Esophagus muscularis mucosa (tissue), 4 donors: ENCODE data around the gene MYO1B. TPM values are rescaled to one million over a fixed set of nuclear protein-coding genes. Genes with fewer than 3 reads are reported as not detected.

Source experiments
- DNase-seq: peaks from one replicate; pipeline ENCODE4 v3.0.0-alpha.2; 2017; ENCODE audit errors: extremely low spot score
- H3K27ac ChIP-seq, 4 donors: fragments of 200-600 bp; sonication (generic); replicated peaks in 1 of 4; 1 replicate in 3 of 4; 2 replicates in 1 of 4; pipeline ENCODE4 v1.5.1; 2016 to 2019; ENCODE audit warnings: mild to moderate bottlenecking in 1 of 4
- H3K27me3 ChIP-seq, 4 donors: fragments of 200-600 bp; sonication (generic); one replicate each; pipeline versions ENCODE4 v1.5.1 to v1.6.0; 2016 to 2019
- H3K36me3 ChIP-seq, 4 donors: fragments of 200-600 bp; sonication (generic); one replicate each; pipeline ENCODE4 v1.5.1; 2016 to 2019
- H3K4me1 ChIP-seq, 4 donors: fragments of 200-600 bp; sonication (generic); one replicate each; pipeline ENCODE4 v1.5.1; 2016 to 2019
- H3K4me3 ChIP-seq, 4 donors: fragments of 200-600 bp; sonication (generic); 1 replicate in 2 of 4; 2 replicates in 2 of 4; pipeline ENCODE4 v1.5.1; 2016 to 2019; ENCODE audit warnings: mild to moderate bottlenecking in 4 of 4, moderate library complexity in 1 of 4
- H3K9me3 ChIP-seq, 4 donors: fragments of 200-600 bp; sonication (generic); 1 replicate in 3 of 4; 2 replicates in 1 of 4; pipeline ENCODE4 v1.5.1; 2016 to 2019
- EP300 ChIP-seq: sonication (generic); formaldehyde crosslinking; IDR thresholded peaks from one replicate; pipeline ENCODE4 v1.6.1; 2017; ENCODE audit warnings: antibody characterized with exemption
- POLR2A ChIP-seq: fragments of 450-650 bp; IDR thresholded peaks from one replicate; pipeline ENCODE4 v1.6.1; 2017; ENCODE audit warnings: antibody characterized with exemption, moderate library complexity, mild to moderate bottlenecking, low read depth
- POLR2AphosphoS5 ChIP-seq, 2 donors: sonication (generic); formaldehyde crosslinking; IDR thresholded peaks; one replicate each; pipeline ENCODE4 v1.6.1; 2017; ENCODE audit warnings: antibody characterized with exemption in 2 of 2
- WGBS: methylation state at CpG from one replicate; pipeline ENCODE4 v1.1.5; 2018; 5-methylcytosine and 5-hydroxymethylcytosine counted together
- intact Hi-C: fragments of 100-400 bp; cut with DNase I; formaldehyde crosslinking; loops from one replicate; pipeline ENCODE4 v1.15.1; 2023
- total RNA-seq, 4 donors: library from RNA; depleted of rRNA; stranded (reverse); fragments of >200 nt; gene quantifications; one replicate each; pipeline versions ENCODE4 v1.1.0 to v1.2.1, GENCODE V29; 2016
- TF ChIP-seq, protein P1 (sequence below), 3 experiments: fragments of 200-600 bp in 2 of 3; fragments of 450-650 bp in 1 of 3; sonication (generic) in 2 of 3; IDR thresholded peaks; one replicate each; pipeline ENCODE4 v1.5.1; 2017 to 2019; ENCODE audit warnings: antibody characterized with exemption in 3 of 3, mild to moderate bottlenecking in 2 of 3, moderate library complexity in 1 of 3

MYO1B gene
- total RNA-seq, 4 donors from 2014 or later = 14.8 to 17.3 (median 15.9) TPM

DNA sequence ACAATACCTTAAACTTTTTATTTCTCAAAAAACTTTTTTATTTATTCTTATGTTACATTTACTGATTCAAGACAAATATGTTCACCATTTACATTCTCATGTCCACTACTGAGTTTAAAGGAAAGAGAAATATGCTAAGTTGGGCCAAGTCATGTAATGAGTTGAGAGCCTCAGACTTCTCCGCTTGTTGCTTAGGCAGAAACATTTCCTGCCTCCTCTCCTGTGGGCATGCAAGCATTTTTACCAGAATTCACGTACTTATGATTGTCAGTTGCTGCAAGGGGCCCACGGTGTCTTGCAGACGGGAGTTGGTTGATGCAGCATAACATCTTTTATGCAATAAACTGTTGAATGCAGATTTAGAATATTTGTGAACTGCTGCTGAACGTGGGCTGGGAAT is 51.8 kb downstream of the MYO1B start:
- Histone ChIP-seq H3K9me3 (no peaks in the 10 kb centered on the region), H3K27me3 (no peaks in the 10 kb centered on the region), H3K36me3 (no peaks in the 10 kb centered on the region), H3K27ac (no peak overlapping the region), H3K4me3 (no peak overlapping the region), H3K4me1 (peaks cover 0 to 13% (median 2%) of the 10 kb centered on the region in 4 donors)
- no peak for DNase-seq
- WGBS = 70% methylated on average over 5 of the region's 5 CpGs
- TF ChIP-seq POLR2A (no peak), POLR2AphosphoS5 (IDR thresholded peaks at IDR 0.05) (no peak), EP300 (no peak)
- TF ChIP-seq, protein P1, sequence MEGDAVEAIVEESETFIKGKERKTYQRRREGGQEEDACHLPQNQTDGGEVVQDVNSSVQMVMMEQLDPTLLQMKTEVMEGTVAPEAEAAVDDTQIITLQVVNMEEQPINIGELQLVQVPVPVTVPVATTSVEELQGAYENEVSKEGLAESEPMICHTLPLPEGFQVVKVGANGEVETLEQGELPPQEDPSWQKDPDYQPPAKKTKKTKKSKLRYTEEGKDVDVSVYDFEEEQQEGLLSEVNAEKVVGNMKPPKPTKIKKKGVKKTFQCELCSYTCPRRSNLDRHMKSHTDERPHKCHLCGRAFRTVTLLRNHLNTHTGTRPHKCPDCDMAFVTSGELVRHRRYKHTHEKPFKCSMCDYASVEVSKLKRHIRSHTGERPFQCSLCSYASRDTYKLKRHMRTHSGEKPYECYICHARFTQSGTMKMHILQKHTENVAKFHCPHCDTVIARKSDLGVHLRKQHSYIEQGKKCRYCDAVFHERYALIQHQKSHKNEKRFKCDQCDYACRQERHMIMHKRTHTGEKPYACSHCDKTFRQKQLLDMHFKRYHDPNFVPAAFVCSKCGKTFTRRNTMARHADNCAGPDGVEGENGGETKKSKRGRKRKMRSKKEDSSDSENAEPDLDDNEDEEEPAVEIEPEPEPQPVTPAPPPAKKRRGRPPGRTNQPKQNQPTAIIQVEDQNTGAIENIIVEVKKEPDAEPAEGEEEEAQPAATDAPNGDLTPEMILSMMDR (IDR thresholded peaks at IDR 0.05) = no peak
- intact Hi-C loops = no loop called here

DNA sequence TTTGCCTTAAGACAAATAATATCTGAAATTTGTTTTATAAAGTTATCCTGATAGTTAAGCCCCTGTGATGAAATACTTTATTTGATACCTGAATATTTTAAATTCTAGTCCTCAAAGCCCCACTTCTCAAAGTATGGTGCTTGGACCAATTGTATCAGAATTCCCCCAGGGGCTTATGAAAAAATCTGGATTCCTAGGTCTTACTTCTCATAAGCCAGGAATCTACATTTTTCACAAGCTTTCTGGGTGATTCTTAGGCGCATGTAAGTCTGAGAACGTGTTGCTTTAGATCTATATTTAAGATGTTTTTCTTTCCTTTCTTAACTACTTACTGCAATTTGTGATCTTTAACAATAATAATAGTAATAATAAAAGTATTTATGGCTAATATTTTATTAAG is 53.1 kb downstream of the MYO1B start:
- intact Hi-C loops = no loop called here
- WGBS = 75% methylated on average over 2 of the region's 2 CpGs

GRCh38 chr2:191299010-191299409 is 53.8 kb downstream of the MYO1B start:
- intact Hi-C loops = no loop called here
- TF ChIP-seq POLR2A = no peak
- TF ChIP-seq, protein P1 (IDR thresholded peaks at IDR 0.05) = no peak
- TF ChIP-seq POLR2AphosphoS5 (IDR thresholded peaks at IDR 0.05) = no peak
- no peak for TF ChIP-seq EP300
- WGBS = 47% methylated on average over 2 of the region's 2 CpGs
- Histone ChIP-seq H3K36me3 (no peaks in the 10 kb centered on the region), H3K4me1 (peaks cover under 1 to 15% (median 3%) of the 10 kb centered on the region in 4 donors), H3K27ac (no peak overlapping the region), H3K4me3 (no peak overlapping the region), H3K27me3 (no peaks in the 10 kb centered on the region), H3K9me3 (no peaks in the 10 kb centered on the region)
- no peak for DNase-seq

More for the DNA sequence above, 53.1 kb downstream of the MYO1B start:
- Histone ChIP-seq H3K4me3 (no peak overlapping the region), H3K4me1 (peaks cover 0 to 13% (median 2%) of the 10 kb centered on the region in 4 donors), H3K36me3 (no peaks in the 10 kb centered on the region), H3K9me3 (no peaks in the 10 kb centered on the region), H3K27me3 (no peaks in the 10 kb centered on the region), H3K27ac (no peak overlapping the region)
- no peak for TF ChIP-seq POLR2A
- TF ChIP-seq POLR2AphosphoS5 (IDR thresholded peaks at IDR 0.05) = no peak
- no peak for TF ChIP-seq EP300
- TF ChIP-seq, protein P1 (IDR thresholded peaks at IDR 0.05) = no peak
- DNase-seq = no peak

DNA sequence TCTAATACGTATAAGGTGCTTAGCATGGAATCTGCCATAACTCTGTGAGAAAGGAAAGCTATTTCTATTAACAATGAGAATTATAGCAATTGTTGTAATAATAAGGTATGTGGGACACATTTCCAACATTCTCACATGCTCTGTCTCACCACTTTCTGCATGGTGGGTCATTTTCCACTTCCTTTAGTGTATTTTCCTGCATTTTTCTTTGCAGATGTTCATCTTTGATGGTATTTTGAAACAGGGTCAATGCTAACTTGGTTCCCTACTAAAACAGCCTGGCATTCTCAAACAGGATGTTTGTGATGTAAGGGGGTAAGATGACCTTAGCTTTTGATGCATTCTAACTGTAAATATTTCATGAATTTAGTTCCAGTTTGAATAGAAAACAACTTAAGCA is 54.7 kb downstream of the MYO1B start:
- Histone ChIP-seq H3K4me1 (peaks cover 9 to 22% (median 11%) of the 10 kb centered on the region in 4 donors), H3K27me3 (no peaks in the 10 kb centered on the region), H3K4me3 (no peak overlapping the region), H3K9me3 (no peaks in the 10 kb centered on the region), H3K36me3 (no peaks in the 10 kb centered on the region), H3K27ac (no peak overlapping the region)
- intact Hi-C loops = no loop called here
- 92% methylated on average over 1 of the region's 1 CpG for WGBS
- no peak for TF ChIP-seq EP300
- TF ChIP-seq, protein P1 (IDR thresholded peaks at IDR 0.05) = no peak
- TF ChIP-seq POLR2A = no peak
- TF ChIP-seq POLR2AphosphoS5 (IDR thresholded peaks at IDR 0.05) = no peak
- no peak for DNase-seq

DNA sequence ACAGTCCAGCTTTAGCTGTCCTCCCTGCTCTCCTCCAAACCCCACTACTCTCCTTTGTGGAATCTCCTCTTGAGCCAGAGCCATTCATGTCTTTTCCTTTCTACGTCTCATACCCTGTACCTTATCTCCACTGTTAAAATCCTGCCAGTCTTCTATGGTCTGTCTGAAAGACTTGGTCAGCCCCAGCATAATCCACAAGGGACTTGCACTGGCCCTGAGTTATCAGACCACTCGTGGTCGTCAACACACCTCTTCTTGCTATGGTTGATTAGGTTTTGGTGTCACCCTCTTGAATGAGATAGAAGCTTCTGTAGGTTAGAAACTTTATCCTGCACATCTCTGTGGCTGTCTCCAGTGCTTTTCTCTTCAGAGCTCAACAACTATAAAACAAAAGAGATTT is 56.8 kb downstream of the MYO1B start:
- peak; percentile 80 for DNase-seq
- Histone ChIP-seq H3K4me1 (peaks cover 11 to 25% (median 21%) of the 10 kb centered on the region in 4 donors), H3K9me3 (no peaks in the 10 kb centered on the region), H3K27ac (no peak overlapping the region), H3K27me3 (no peaks in the 10 kb centered on the region), H3K36me3 (no peaks in the 10 kb centered on the region), H3K4me3 (no peak overlapping the region)
- WGBS = 88% methylated on average over 3 of the region's 3 CpGs
- TF ChIP-seq POLR2A (no peak), POLR2AphosphoS5 (IDR thresholded peaks at IDR 0.05) (no peak), EP300 (no peak)
- TF ChIP-seq, protein P1 (IDR thresholded peaks at IDR 0.05) = no peak
- intact Hi-C loops = no loop called here
